ENCODE measurements around the gene DMBT1.

DMBT1 gene

DNA sequence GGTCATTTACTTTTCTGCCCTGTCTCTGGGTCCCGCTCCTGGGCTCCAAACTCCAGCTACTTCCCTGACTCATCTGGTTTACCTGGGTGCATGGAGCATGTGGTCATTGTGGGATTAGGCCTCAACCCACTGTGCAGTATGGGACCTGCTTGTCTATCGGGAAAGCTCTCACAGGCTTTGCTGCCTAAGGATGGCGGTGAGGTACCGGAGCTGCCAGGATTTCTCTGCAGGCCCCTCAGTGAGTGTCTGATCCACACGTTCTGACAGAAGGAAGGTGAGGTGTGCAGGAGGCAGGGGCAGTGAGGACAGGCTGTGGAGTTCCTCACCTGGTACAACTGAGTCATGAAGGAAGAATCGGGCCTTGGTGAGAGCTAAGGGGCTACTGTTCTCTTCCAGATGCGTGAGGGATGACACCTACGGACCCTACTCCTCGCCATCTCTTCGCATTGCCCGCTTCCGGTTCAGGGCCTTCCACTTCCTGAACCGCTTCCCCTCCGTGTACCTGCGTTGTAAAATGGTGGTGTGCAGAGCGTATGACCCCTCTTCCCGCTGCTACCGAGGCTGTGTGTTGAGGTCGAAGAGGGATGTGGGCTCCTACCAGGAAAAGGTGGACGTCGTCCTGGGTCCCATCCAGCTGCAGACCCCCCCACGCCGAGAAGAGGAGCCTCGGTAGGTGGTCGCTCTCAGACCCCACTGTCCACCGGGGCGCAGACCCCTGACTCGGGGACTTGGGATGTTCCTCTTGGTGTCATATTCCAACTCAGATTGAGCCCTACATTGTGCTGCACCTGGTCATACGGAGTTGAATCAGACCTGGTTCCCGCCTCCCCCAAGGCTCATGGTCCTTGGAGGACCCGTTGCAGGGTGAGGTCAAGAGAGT is 82.4 kb downstream of the DMBT1 start:
- H3K4me3 ChIP-seq (ENCODE audit: low read depth in 1 of 2, low read length in 2 of 2), result no peak overlapping the region
- no peak overlapping the region for H3K9ac ChIP-seq (ENCODE audit: low read depth, low read length)
- H3K4me2 ChIP-seq (ENCODE audit: insufficient read depth, low read length), result no peak overlapping the region
- no peak for TF ChIP-seq EZH2 (IDR thresholded peaks at IDR 0.05; ENCODE audit: borderline replicate concordance, low read depth, low read length, severe bottlenecking)
- no peak for TF ChIP-seq CTCF (IDR thresholded peaks at IDR 0.05; ENCODE audit: borderline replicate concordance, extremely low read depth, low read length, poor library complexity, severe bottlenecking)
- no peak overlapping the region; the same call in 1 of the 2 replicates for H2AFZ ChIP-seq (ENCODE audit: low read depth, low read length)
- H3K36me3 ChIP-seq (ENCODE audit: insufficient read depth, low read length), result no peaks in the 10 kb centered on the region
- no peaks in the 10 kb centered on the region for H3K9me3 ChIP-seq (ENCODE audit: insufficient read depth, low read length, severe bottlenecking)
- no peak for ATAC-seq (ENCODE audit: insufficient read depth, low read depth)
- H3K27me3 ChIP-seq (ENCODE audit: insufficient read depth, low read length, poor library complexity), result no peaks in the 10 kb centered on the region
- DNase-seq, result no peak
- no peaks in the 10 kb centered on the region for H3K4me1 ChIP-seq (ENCODE audit: insufficient read depth, low read length)
- no peak overlapping the region for H3K27ac ChIP-seq (ENCODE audit: low read length)
- no peaks in the 10 kb centered on the region for H3K79me2 ChIP-seq (ENCODE audit: insufficient read depth, low read length)
- no peaks in the 10 kb centered on the region for H4K20me1 ChIP-seq (ENCODE audit: insufficient read depth, low read length)

- no peaks in the 10 kb centered on the region for H3K9me3 ChIP-seq (ENCODE audit: insufficient read depth, low read length, severe bottlenecking)
- H3K27ac ChIP-seq (ENCODE audit: low read length), result no peak overlapping the region
- H3K9ac ChIP-seq (ENCODE audit: low read depth, low read length), result no peak overlapping the region
- no peaks in the 10 kb centered on the region for H3K27me3 ChIP-seq (ENCODE audit: insufficient read depth, low read length, poor library complexity)
- no peak for DNase-seq
- H3K4me1 ChIP-seq (ENCODE audit: insufficient read depth, low read length), result no peaks in the 10 kb centered on the region
- H3K79me2 ChIP-seq (ENCODE audit: insufficient read depth, low read length), result no peaks in the 10 kb centered on the region
- H3K4me3 ChIP-seq (ENCODE audit: low read depth in 1 of 2, low read length in 2 of 2), result no peak overlapping the region
- H4K20me1 ChIP-seq (ENCODE audit: insufficient read depth, low read length), result no peaks in the 10 kb centered on the region
- no peak overlapping the region for H3K4me2 ChIP-seq (ENCODE audit: insufficient read depth, low read length)
- TF ChIP-seq EZH2 (IDR thresholded peaks at IDR 0.05; ENCODE audit: borderline replicate concordance, low read depth, low read length, severe bottlenecking) (no peak), CTCF (IDR thresholded peaks at IDR 0.05; ENCODE audit: borderline replicate concordance, extremely low read depth, low read length, poor library complexity, severe bottlenecking) (no peak)
- H2AFZ ChIP-seq (ENCODE audit: low read depth, low read length), result no peak overlapping the region
- H3K36me3 ChIP-seq (ENCODE audit: insufficient read depth, low read length), result no peaks in the 10 kb centered on the region
- no peak for ATAC-seq (ENCODE audit: insufficient read depth, low read depth)
These were observed 83.5 kb downstream of the DMBT1 start for GRCh38 chr10:122643931-122644534.

GRCh38 chr10:122646511-122647382 is 86.2 kb downstream of the DMBT1 start:
- H3K27ac ChIP-seq (ENCODE audit: low read length), result no peak overlapping the region
- H3K4me1 ChIP-seq (ENCODE audit: insufficient read depth, low read length), result no peaks in the 10 kb centered on the region
- TF ChIP-seq EZH2 (IDR thresholded peaks at IDR 0.05; ENCODE audit: borderline replicate concordance, low read depth, low read length, severe bottlenecking), result no peak
- no peak for TF ChIP-seq CTCF (IDR thresholded peaks at IDR 0.05; ENCODE audit: borderline replicate concordance, extremely low read depth, low read length, poor library complexity, severe bottlenecking)
- no peak overlapping the region for H3K9ac ChIP-seq (ENCODE audit: low read depth, low read length)
- H3K9me3 ChIP-seq (ENCODE audit: insufficient read depth, low read length, severe bottlenecking), result no peaks in the 10 kb centered on the region
- no peaks in the 10 kb centered on the region for H4K20me1 ChIP-seq (ENCODE audit: insufficient read depth, low read length)
- H3K36me3 ChIP-seq (ENCODE audit: insufficient read depth, low read length), result no peaks in the 10 kb centered on the region
- no peaks in the 10 kb centered on the region for H3K79me2 ChIP-seq (ENCODE audit: insufficient read depth, low read length)
- no peak overlapping the region for H3K4me2 ChIP-seq (ENCODE audit: insufficient read depth, low read length)
- H3K4me3 ChIP-seq (ENCODE audit: low read depth in 1 of 2, low read length in 2 of 2), result no peak overlapping the region
- DNase-seq (no peak), ATAC-seq (ENCODE audit: insufficient read depth, low read depth) (no peak)
- H2AFZ ChIP-seq (ENCODE audit: low read depth, low read length), result no peak overlapping the region
- H3K27me3 ChIP-seq (ENCODE audit: insufficient read depth, low read length, poor library complexity), result no peaks in the 10 kb centered on the region

All from DND-41 (cell line).